Measurements from ENCODE around the gene LRFN2.

DNA sequence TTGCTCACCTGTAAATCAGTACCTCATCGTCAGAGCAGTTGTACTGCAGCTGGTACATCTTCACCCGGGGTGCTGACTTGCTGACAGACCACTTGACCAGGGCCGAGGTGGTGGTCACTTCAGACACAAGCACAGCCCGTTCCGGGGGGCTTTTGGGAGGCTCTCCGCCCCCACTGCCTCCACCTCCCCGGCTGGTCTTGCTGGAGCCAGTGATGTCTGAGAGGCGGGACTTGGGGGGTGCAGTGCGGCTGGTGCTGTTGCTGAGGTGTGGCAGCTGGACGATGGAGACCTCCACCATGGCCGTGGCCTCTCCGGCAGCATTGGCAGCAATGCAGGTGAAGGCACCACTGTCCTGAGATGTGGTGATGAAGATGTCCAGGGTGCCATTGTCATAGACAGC, 155.5 kb downstream of the LRFN2 start:
- TF ChIP-seq, protein P1, sequence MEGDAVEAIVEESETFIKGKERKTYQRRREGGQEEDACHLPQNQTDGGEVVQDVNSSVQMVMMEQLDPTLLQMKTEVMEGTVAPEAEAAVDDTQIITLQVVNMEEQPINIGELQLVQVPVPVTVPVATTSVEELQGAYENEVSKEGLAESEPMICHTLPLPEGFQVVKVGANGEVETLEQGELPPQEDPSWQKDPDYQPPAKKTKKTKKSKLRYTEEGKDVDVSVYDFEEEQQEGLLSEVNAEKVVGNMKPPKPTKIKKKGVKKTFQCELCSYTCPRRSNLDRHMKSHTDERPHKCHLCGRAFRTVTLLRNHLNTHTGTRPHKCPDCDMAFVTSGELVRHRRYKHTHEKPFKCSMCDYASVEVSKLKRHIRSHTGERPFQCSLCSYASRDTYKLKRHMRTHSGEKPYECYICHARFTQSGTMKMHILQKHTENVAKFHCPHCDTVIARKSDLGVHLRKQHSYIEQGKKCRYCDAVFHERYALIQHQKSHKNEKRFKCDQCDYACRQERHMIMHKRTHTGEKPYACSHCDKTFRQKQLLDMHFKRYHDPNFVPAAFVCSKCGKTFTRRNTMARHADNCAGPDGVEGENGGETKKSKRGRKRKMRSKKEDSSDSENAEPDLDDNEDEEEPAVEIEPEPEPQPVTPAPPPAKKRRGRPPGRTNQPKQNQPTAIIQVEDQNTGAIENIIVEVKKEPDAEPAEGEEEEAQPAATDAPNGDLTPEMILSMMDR (optimal IDR thresholded peaks at IDR 0.05 in 1 of 3, IDR thresholded peaks at IDR 0.05 in 1 of 3, conservative IDR thresholded peaks at IDR 0.05 in 1 of 3; ENCODE audit: extremely low read depth in 1 of 3, insufficient read depth in 2 of 3, low read length in 3 of 3) = no peak
- TF ChIP-seq EZH2 (IDR thresholded peaks at IDR 0.05; ENCODE audit: low read length) = no peak
